GM23338 (cell line): ENCODE data around the gene MIDN. TPM values are rescaled to one million over a fixed set of nuclear protein-coding genes. Genes with fewer than 3 reads are reported as not detected.

Experiments
- ATAC-seq: fragments of 200-7000 bp; cut with Tn5 transposase; 3 replicates; pipeline ENCODE4 v1.9.1; 2020
- DNase-seq: peaks from one replicate; pipeline ENCODE4 v3.0.0-alpha.2; 2015; ENCODE audit warnings: low spot score
- H2AFZ ChIP-seq: fragments of 200-600 bp; sonication (generic); 2 replicates; pipeline ENCODE4 v1.8.0; 2016; ENCODE audit warnings: antibody characterized with exemption, mild to moderate bottlenecking, moderate library complexity
- H3F3A ChIP-seq: fragments of 200-600 bp; sonication (generic); replicated peaks from 2 replicates; pipeline ENCODE4 v1.8.0; 2017; ENCODE audit warnings: antibody characterized with exemption, mixed run types, low read depth
- H3K27ac ChIP-seq: fragments of 200-600 bp; sonication (generic); 2 replicates; pipeline ENCODE4 v1.6.1; 2016; ENCODE audit warnings: low read depth
- H3K27me3 ChIP-seq: fragments of 200-600 bp; sonication (generic); 2 replicates; pipeline ENCODE4 v1.8.0; 2016; ENCODE audit warnings: mild to moderate bottlenecking, mixed run types, moderate library complexity; ENCODE audit not compliant: insufficient read depth
- H3K36me3 ChIP-seq: fragments of 200-600 bp; sonication (generic); 2 replicates; pipeline ENCODE4 v1.8.0; 2016; ENCODE audit warnings: mild to moderate bottlenecking; ENCODE audit not compliant: insufficient read depth
- H3K4me1 ChIP-seq: fragments of 200-600 bp; sonication (generic); 2 replicates; pipeline ENCODE4 v1.8.0; 2016; ENCODE audit warnings: mild to moderate bottlenecking, moderate library complexity; ENCODE audit not compliant: insufficient read depth
- H3K4me2 ChIP-seq: fragments of 200-600 bp; sonication (generic); 2 replicates; pipeline ENCODE4 v1.7.1; 2017; ENCODE audit warnings: mixed run types
- H3K4me3 ChIP-seq: fragments of 200-600 bp; sonication (generic); 2 replicates; pipeline ENCODE4 v1.6.1; 2016; ENCODE audit warnings: mixed run types
- H3K79me2 ChIP-seq: fragments of 200-600 bp; sonication (generic); replicated peaks from 2 replicates; pipeline ENCODE4 v1.8.0; 2017; ENCODE audit warnings: mild to moderate bottlenecking; ENCODE audit not compliant: insufficient read depth
- H3K9me2 ChIP-seq: fragments of 200-600 bp; sonication (generic); 2 replicates; pipeline ENCODE4 v1.8.0; 2017; ENCODE audit not compliant: insufficient read depth
- H4K20me1 ChIP-seq: fragments of 200-600 bp; sonication (generic); replicated peaks from 2 replicates; pipeline ENCODE4 v1.8.0; 2017; ENCODE audit warnings: mild to moderate bottlenecking; ENCODE audit not compliant: insufficient read depth
- H3K27ac Mint-ChIP-seq: 2 replicates; pipeline ENCODE4 v1.8.0; 2020; ENCODE audit warnings: inconsistent platforms, mild to moderate bottlenecking, moderate library complexity, mixed read lengths
- H3K27me3 Mint-ChIP-seq: 3 replicates; pipeline ENCODE4 v1.8.0; 2022; ENCODE audit warnings: low read depth, mild to moderate bottlenecking, moderate library complexity, mixed read lengths, inconsistent platforms; ENCODE audit not compliant: insufficient read depth, poor library complexity
- H3K36me3 Mint-ChIP-seq: 3 replicates; pipeline ENCODE4 v1.8.0; 2021; ENCODE audit warnings: low read depth, mild to moderate bottlenecking, inconsistent platforms, moderate library complexity, mixed read lengths
- H3K4me1 Mint-ChIP-seq: 3 replicates; pipeline ENCODE4 v1.8.0; 2020; ENCODE audit warnings: mild to moderate bottlenecking, inconsistent platforms, mixed read lengths
- H3K4me3 Mint-ChIP-seq: 3 replicates; pipeline ENCODE4 v1.8.0; 2021; ENCODE audit warnings: moderate library complexity, mild to moderate bottlenecking, inconsistent platforms, mixed read lengths
- H3K9me3 Mint-ChIP-seq: 3 replicates; pipeline ENCODE4 v1.8.0; 2020; ENCODE audit warnings: moderate library complexity, mild to moderate bottlenecking, inconsistent platforms, mixed read lengths
- CREB1 ChIP-seq: fragments of 250-450 bp; sonication (Bioruptor Pico); IDR thresholded peaks from 2 replicates; pipeline ENCODE4 v1.5.0; 2020; ENCODE audit warnings: low read depth, mild to moderate bottlenecking, moderate library complexity
- CTCF ChIP-seq, 2 experiments: fragments of 200-600 bp in 1 of 2; sonication (generic) in 1 of 2; conservative IDR thresholded peaks; 2 replicates each; pipeline versions ENCODE4 v1.5.1 to v1.6.1; 2016 to 2017; ENCODE audit warnings: antibody characterized with exemption in 2 of 2, low read depth in 2 of 2, mild to moderate bottlenecking in 2 of 2, moderate library complexity in 1 of 2
- EZH2 ChIP-seq: fragments of 200-600 bp; sonication (generic); IDR thresholded peaks from one replicate; pipeline ENCODE4 v1.8.0; 2017; ENCODE audit warnings: antibody characterized with exemption, mild to moderate bottlenecking, low read depth; ENCODE audit not compliant: unreplicated experiment
- JUNB ChIP-seq: IDR thresholded peaks from one replicate; pipeline ENCODE4 v1.6.1; 2016; ENCODE audit warnings: antibody characterized with exemption; ENCODE audit not compliant: unreplicated experiment
- NANOG ChIP-seq: IDR thresholded peaks from 2 replicates; pipeline ENCODE4 v1.6.1; 2016; ENCODE audit warnings: antibody characterized with exemption, borderline replicate concordance
- POLR2AphosphoS5 ChIP-seq: IDR thresholded peaks from 2 replicates; pipeline ENCODE4 v1.6.1; 2016; ENCODE audit warnings: antibody characterized with exemption, low read depth
- REST ChIP-seq: IDR thresholded peaks from one replicate; pipeline ENCODE4 v1.6.1; 2018; ENCODE audit warnings: antibody characterized with exemption; ENCODE audit not compliant: unreplicated experiment
- ZNF462 ChIP-seq: fragments of 250-450 bp; sonication (Bioruptor Pico); IDR thresholded peaks from 2 replicates; pipeline ENCODE4 v1.5.0; 2020; ENCODE audit warnings: mild to moderate bottlenecking, moderate library complexity
- polyA plus RNA-seq: library from polyadenylated mRNA; unstranded; fragments of >200 nt; fragmentation: Nextera tagmentation; extraction: Ambion mirVana; gene quantifications from 2 replicates; pipeline ENCODE4 v1.2.1, GENCODE V29; 2016
- total RNA-seq: library from RNA; depleted of rRNA; stranded (reverse); fragments of >200 nt; shearing (Covaris generic); gene quantifications from 2 replicates; pipeline ENCODE4 v1.2.3, GENCODE V29; 2014

MIDN gene
- total and polyA plus RNA-seq, 2 experiments from 2014 or later, result 28.6 to 113 TPM

- TF ChIP-seq JUNB, result no peak
Measured at GRCh38 chr19:1206150-1206863, 42.1 kb upstream of the MIDN start (continued).

- Mint-ChIP-seq H3K27ac (peak overlapping the region; percentile 70; the same call in 1 of the 2 replicates), H3K4me3 (peak overlapping the region; percentile 94), H3K9me3 (no peaks in the 10 kb centered on the region), H3K27me3 (peaks cover 6% of the 10 kb centered on the region), H3K4me1 (peaks cover 18% of the 10 kb centered on the region), H3K36me3 (peaks cover 22% of the 10 kb centered on the region)
- Histone ChIP-seq H3F3A (peaks cover 28% of the 10 kb centered on the region), H3K4me1 (peaks cover 15% of the 10 kb centered on the region; the same call in 1 of the 2 replicates), H3K4me2 (peak overlapping the region; percentile 98), H3K79me2 (peaks cover 58% of the 10 kb centered on the region), H3K27me3 (no peaks in the 10 kb centered on the region), H3K36me3 (no peaks in the 10 kb centered on the region; the same call in 1 of the 2 replicates), H3K27ac (no peak overlapping the region), H2AFZ (no peak overlapping the region), H3K4me3 (peak overlapping the region; percentile 91), H3K9me2 (no peaks in the 10 kb centered on the region), H4K20me1 (peaks cover 38% of the 10 kb centered on the region)
- DNase-seq (no peak), ATAC-seq (no peak; the same call in 2 of the 3 replicates)
- TF ChIP-seq ZNF462 (CRISPR knock-in tag), result no peak
- TF ChIP-seq REST, result no peak
- no peak for TF ChIP-seq NANOG
- TF ChIP-seq EZH2, result no peak
- TF ChIP-seq CTCF (conservative IDR thresholded peaks at IDR 0.05; ENCODE audit: low read depth in 2 of 2), result no peak
- TF ChIP-seq JUNB, result no peak
- no peak for TF ChIP-seq CREB1
- no peak for TF ChIP-seq POLR2AphosphoS5
Measured at GRCh38 chr19:1206864-1207450, 41.4 kb upstream of the MIDN start.
